Panc1 (cell line): ENCODE results near the gene MAG. TPM values are rescaled to one million over a fixed set of nuclear protein-coding genes. Genes with fewer than 3 reads are reported as not detected.

Source experiments
- ATAC-seq: fragments of 200-7000 bp; cut with Tn5 transposase; 2 replicates; pipeline ENCODE4 v1.9.1; 2020; ENCODE audit warnings: mild to moderate bottlenecking, moderate library complexity
- BruUV-seq: library from RNA; stranded (reverse); fragments of 400-500 nt; replicated peaks from 2 replicates; lab custom pipeline; 2021; lab: Mats Ljungman, UMichigan
- CTCF ChIA-PET: fragments of 300-600 bp; sonication (Branson Sonifier 250); formaldehyde crosslinking; loops from one replicate; lab custom pipeline; 2022; ENCODE audit warnings: antibody characterized with exemption; lab: Charles Lee
- POLR2A ChIA-PET: fragments of 300-600 bp; sonication (Branson Sonifier 250); formaldehyde crosslinking; loops from one replicate; lab custom pipeline; 2022; ENCODE audit warnings: antibody characterized with exemption; lab: Charles Lee
- DNase-seq: peaks from one replicate; pipeline ENCODE4 v3.0.0-alpha.2; 2010; ENCODE audit warnings: low read depth, low spot score
- H3K27ac ChIP-seq: 2 replicates; pipeline ENCODE4 v1.5.1; 2011; ENCODE audit warnings: mild to moderate bottlenecking, low read length, inconsistent platforms
- H3K27me3 ChIP-seq: fragments of 200-500 bp; sonication (Bioruptor generic); 2 replicates; pipeline ENCODE4 v1.6.0; 2014; ENCODE audit warnings: low read length, inconsistent platforms; ENCODE audit not compliant: control insufficient read depth, insufficient read depth
- H3K36me3 ChIP-seq: fragments of 200-500 bp; sonication (Bioruptor generic); 2 replicates; pipeline ENCODE4 v1.5.1; 2014; ENCODE audit warnings: inconsistent platforms, mild to moderate bottlenecking, low read length, moderate library complexity; ENCODE audit not compliant: control insufficient read depth, insufficient read depth
- H3K4me1 ChIP-seq: 2 replicates; pipeline ENCODE4 v1.5.1; 2011; ENCODE audit warnings: inconsistent platforms, mild to moderate bottlenecking, low read length, moderate library complexity; ENCODE audit not compliant: control insufficient read depth, insufficient read depth
- H3K4me3 ChIP-seq, 2 experiments: 2 replicates each; pipeline ENCODE4 v1.5.1; 2011 to 2012; ENCODE audit warnings: low read depth in 2 of 2, low read length in 2 of 2, mild to moderate bottlenecking in 2 of 2, inconsistent platforms in 1 of 2, moderate library complexity in 1 of 2
- H3K9me3 ChIP-seq: fragments of 200-500 bp; sonication (Bioruptor generic); 2 replicates; pipeline ENCODE4 v1.5.1; 2014; ENCODE audit warnings: low read depth, mild to moderate bottlenecking, inconsistent platforms, low read length, moderate library complexity; ENCODE audit not compliant: control insufficient read depth, insufficient read depth
- POLR2AphosphoS5 ChIP-seq: IDR thresholded peaks from 2 replicates; pipeline ENCODE4 v1.6.1; 2012; ENCODE audit warnings: mild to moderate bottlenecking, low read depth, low read length, moderate library complexity
- SIN3A ChIP-seq: IDR thresholded peaks from 2 replicates; pipeline ENCODE4 v1.6.1; 2012; ENCODE audit warnings: low read depth, mild to moderate bottlenecking, low read length, moderate library complexity, borderline replicate concordance; ENCODE audit not compliant: insufficient read depth
- TCF7L2 ChIP-seq: IDR thresholded peaks from 2 replicates; pipeline ENCODE4 v1.6.1; 2011; ENCODE audit warnings: mild to moderate bottlenecking, low read depth, low read length, inconsistent platforms
- in situ Hi-C: cut with HindIII; loops from 2 replicates; pipeline ENCODE4 v1.10.0; 2016; ENCODE audit warnings: low sequenced_read_pairs, low pct_unique_long_range_greater_than_20kb
- intact Hi-C: fragments of 100-400 bp; cut with micrococcal nuclease; formaldehyde crosslinking; loops from one replicate; pipeline ENCODE4 v1.10.0; 2022; ENCODE audit not compliant: unreplicated experiment
- total RNA-seq: library from RNA; stranded (reverse); gene quantifications from one replicate; pipeline ENCODE4 v1.2.1, GENCODE V29; 2021; ENCODE audit not compliant: unreplicated experiment
- TF ChIP-seq, protein P1 (sequence below), 2 experiments: IDR thresholded peaks; 2 replicates each; pipeline ENCODE4 v1.6.1; 2011 to 2012; ENCODE audit warnings: low read depth in 2 of 2, control low read depth in 1 of 2, low read length in 1 of 2, mild to moderate bottlenecking in 1 of 2, moderate library complexity in 1 of 2; ENCODE audit not compliant: insufficient read depth in 1 of 2
- TF ChIP-seq, protein P2 (sequence below): fragments of 450-650 bp; IDR thresholded peaks from 2 replicates; pipeline ENCODE4 v1.5.1; 2017; ENCODE audit warnings: mild to moderate bottlenecking

The MAG gene
- total RNA-seq, 1 experiment from 2014 or later = not detected

GRCh38 chr19:35281303-35281702 is 10.7 kb upstream of the MAG start:
- in situ Hi-C loops (no loop called here), intact Hi-C loops (no loop called here)
- no peak overlapping the region for H3K4me3 ChIP-seq
- H3K4me1 ChIP-seq = no peaks in the 10 kb centered on the region
- no TSS peak for BruUV-seq
- ATAC-seq (peak; percentile 28; the same call in 1 of the 2 replicates), DNase-seq (no peak)
- no peaks in the 10 kb centered on the region for H3K27me3 ChIP-seq
- H3K27ac ChIP-seq = no peak overlapping the region
- POLR2A ChIA-PET = no interaction called here
- CTCF ChIA-PET = no interaction called here
- H3K9me3 ChIP-seq = no peaks in the 10 kb centered on the region
- no peaks in the 10 kb centered on the region for H3K36me3 ChIP-seq
- no peak for TF ChIP-seq SIN3A
- TF ChIP-seq POLR2AphosphoS5 = no peak
- TF ChIP-seq, protein P1, sequence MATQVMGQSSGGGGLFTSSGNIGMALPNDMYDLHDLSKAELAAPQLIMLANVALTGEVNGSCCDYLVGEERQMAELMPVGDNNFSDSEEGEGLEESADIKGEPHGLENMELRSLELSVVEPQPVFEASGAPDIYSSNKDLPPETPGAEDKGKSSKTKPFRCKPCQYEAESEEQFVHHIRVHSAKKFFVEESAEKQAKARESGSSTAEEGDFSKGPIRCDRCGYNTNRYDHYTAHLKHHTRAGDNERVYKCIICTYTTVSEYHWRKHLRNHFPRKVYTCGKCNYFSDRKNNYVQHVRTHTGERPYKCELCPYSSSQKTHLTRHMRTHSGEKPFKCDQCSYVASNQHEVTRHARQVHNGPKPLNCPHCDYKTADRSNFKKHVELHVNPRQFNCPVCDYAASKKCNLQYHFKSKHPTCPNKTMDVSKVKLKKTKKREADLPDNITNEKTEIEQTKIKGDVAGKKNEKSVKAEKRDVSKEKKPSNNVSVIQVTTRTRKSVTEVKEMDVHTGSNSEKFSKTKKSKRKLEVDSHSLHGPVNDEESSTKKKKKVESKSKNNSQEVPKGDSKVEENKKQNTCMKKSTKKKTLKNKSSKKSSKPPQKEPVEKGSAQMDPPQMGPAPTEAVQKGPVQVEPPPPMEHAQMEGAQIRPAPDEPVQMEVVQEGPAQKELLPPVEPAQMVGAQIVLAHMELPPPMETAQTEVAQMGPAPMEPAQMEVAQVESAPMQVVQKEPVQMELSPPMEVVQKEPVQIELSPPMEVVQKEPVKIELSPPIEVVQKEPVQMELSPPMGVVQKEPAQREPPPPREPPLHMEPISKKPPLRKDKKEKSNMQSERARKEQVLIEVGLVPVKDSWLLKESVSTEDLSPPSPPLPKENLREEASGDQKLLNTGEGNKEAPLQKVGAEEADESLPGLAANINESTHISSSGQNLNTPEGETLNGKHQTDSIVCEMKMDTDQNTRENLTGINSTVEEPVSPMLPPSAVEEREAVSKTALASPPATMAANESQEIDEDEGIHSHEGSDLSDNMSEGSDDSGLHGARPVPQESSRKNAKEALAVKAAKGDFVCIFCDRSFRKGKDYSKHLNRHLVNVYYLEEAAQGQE (IDR thresholded peaks at IDR 0.05; ENCODE audit: insufficient read depth in 1 of 2, low read depth in 2 of 2, low read length in 1 of 2) = no peak

DNA sequence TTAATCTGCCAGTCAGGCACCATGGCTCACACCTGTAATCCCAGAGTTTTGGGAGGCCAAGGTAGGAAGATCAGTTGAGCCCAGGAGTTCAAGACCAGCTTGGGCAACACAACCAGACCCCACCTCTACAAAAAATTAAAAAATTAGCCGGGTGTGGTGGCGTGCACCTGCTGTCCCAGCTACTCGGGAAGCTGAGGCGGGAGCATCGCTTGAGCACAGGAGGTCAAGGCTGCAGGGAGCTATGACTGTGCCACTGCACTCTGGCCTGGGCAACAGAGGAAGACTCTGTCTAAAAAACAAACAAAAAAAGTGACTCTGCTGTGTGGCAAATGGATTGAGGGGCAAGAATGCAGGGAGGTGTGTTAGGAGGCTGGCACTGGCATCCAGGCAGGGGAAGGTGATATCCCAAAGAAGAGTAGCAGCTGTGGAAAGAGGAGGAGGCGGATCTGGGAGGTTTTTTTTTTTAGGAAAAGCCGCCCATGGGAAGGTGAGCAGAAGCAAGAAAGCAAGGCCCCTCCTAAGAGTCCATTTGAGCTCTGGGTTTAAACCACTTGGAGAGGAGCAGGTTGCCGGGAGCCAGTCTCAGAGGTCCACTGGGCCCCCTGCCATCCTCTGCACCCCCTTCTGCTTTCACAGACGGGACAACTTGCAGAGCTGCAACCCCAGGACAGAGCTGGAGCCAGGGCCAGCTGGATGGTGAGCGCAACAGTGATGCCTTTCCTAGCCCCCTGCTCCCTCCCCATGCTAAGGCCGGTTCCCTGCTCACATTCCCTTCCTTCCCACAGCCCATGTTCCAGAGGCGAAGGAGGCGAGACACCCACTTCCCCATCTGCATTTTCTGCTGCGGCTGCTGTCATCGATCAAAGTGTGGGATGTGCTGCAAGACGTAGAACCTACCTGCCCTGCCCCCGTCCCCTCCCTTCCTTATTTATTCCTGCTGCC is 7.5 kb upstream of the MAG start:
- no peaks in the 10 kb centered on the region for H3K9me3 ChIP-seq
- intact Hi-C loops (no loop called here), in situ Hi-C loops (no loop called here)
- ATAC-seq = no peak
- no peaks in the 10 kb centered on the region for H3K27me3 ChIP-seq
- no peak for TF ChIP-seq SIN3A
- TF ChIP-seq TCF7L2 = no peak
- TF ChIP-seq POLR2AphosphoS5 = no peak
- TF ChIP-seq, protein P2, sequence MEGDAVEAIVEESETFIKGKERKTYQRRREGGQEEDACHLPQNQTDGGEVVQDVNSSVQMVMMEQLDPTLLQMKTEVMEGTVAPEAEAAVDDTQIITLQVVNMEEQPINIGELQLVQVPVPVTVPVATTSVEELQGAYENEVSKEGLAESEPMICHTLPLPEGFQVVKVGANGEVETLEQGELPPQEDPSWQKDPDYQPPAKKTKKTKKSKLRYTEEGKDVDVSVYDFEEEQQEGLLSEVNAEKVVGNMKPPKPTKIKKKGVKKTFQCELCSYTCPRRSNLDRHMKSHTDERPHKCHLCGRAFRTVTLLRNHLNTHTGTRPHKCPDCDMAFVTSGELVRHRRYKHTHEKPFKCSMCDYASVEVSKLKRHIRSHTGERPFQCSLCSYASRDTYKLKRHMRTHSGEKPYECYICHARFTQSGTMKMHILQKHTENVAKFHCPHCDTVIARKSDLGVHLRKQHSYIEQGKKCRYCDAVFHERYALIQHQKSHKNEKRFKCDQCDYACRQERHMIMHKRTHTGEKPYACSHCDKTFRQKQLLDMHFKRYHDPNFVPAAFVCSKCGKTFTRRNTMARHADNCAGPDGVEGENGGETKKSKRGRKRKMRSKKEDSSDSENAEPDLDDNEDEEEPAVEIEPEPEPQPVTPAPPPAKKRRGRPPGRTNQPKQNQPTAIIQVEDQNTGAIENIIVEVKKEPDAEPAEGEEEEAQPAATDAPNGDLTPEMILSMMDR = no peak
- TF ChIP-seq, protein P1 (IDR thresholded peaks at IDR 0.05; ENCODE audit: insufficient read depth in 1 of 2, low read depth in 2 of 2, low read length in 1 of 2) = no peak
- BruUV-seq = no TSS peak
- no peak for DNase-seq
- H3K36me3 ChIP-seq = no peaks in the 10 kb centered on the region
- H3K27ac ChIP-seq = no peak overlapping the region
- H3K4me1 ChIP-seq = no peaks in the 10 kb centered on the region
- no peak overlapping the region for H3K4me3 ChIP-seq
- ChIA-PET POLR2A (no interaction called here), CTCF (no interaction called here)
